Parathyroid adenoma (tissue), 2 donors: Measurements from ENCODE around the gene GALNTL6.

Experiments used
- H2AFZ ChIP-seq: fragments of 300-600 bp; sonication (generic); one replicate; pipeline ENCODE4 v1.7.0; 2017; ENCODE audit warnings: antibody characterized with exemption, mild to moderate bottlenecking
- H3K27ac ChIP-seq: fragments of 300-600 bp; sonication (generic); one replicate; pipeline ENCODE4 v1.7.0; 2017
- H3K27me3 ChIP-seq: fragments of 300-600 bp; sonication (generic); one replicate; pipeline ENCODE4 v1.7.0; 2017; ENCODE audit warnings: low read length; ENCODE audit not compliant: control insufficient read depth, insufficient read depth
- H3K36me3 ChIP-seq: fragments of 300-600 bp; sonication (generic); one replicate; pipeline ENCODE4 v1.7.0; 2017; ENCODE audit warnings: low read length; ENCODE audit not compliant: control insufficient read depth, insufficient read depth
- H3K4me1 ChIP-seq: fragments of 300-600 bp; sonication (generic); one replicate; pipeline ENCODE4 v1.7.0; 2017; ENCODE audit warnings: control low read depth
- H3K4me2 ChIP-seq: fragments of 300-600 bp; sonication (generic); one replicate; pipeline ENCODE4 v1.7.0; 2017; ENCODE audit warnings: low read length
- H3K4me3 ChIP-seq: fragments of 300-600 bp; sonication (generic); one replicate; pipeline ENCODE4 v1.7.0; 2017; ENCODE audit warnings: low read depth, low read length
- H3K79me2 ChIP-seq: fragments of 300-600 bp; sonication (generic); one replicate; pipeline ENCODE4 v1.7.0; 2017; ENCODE audit warnings: control low read depth
- H3K9ac ChIP-seq: fragments of 300-600 bp; sonication (generic); one replicate; pipeline ENCODE4 v1.7.0; 2017; ENCODE audit warnings: mild to moderate bottlenecking
- H3K9me3 ChIP-seq: fragments of 300-600 bp; sonication (generic); one replicate; pipeline ENCODE4 v1.7.0; 2017; ENCODE audit warnings: low read length; ENCODE audit not compliant: control insufficient read depth
- TF ChIP-seq, protein P1 (sequence below): fragments of 300-600 bp; sonication (generic); IDR thresholded peaks from one replicate; pipeline ENCODE4 v1.7.0; 2017; ENCODE audit warnings: antibody characterized with exemption, mild to moderate bottlenecking
- donor health status: primary hyperparathyroidism.

The GALNTL6 gene

GRCh38 chr4:171891038-171891437 lies 77.8 kb downstream of the GALNTL6 start:
- H3K4me2 ChIP-seq: no peak overlapping the region
- H3K9me3 ChIP-seq: no peaks in the 10 kb centered on the region
- H3K79me2 ChIP-seq: no peaks in the 10 kb centered on the region
- H3K4me3 ChIP-seq: no peak overlapping the region
- no peak overlapping the region for H3K27ac ChIP-seq
- TF ChIP-seq, protein P1, sequence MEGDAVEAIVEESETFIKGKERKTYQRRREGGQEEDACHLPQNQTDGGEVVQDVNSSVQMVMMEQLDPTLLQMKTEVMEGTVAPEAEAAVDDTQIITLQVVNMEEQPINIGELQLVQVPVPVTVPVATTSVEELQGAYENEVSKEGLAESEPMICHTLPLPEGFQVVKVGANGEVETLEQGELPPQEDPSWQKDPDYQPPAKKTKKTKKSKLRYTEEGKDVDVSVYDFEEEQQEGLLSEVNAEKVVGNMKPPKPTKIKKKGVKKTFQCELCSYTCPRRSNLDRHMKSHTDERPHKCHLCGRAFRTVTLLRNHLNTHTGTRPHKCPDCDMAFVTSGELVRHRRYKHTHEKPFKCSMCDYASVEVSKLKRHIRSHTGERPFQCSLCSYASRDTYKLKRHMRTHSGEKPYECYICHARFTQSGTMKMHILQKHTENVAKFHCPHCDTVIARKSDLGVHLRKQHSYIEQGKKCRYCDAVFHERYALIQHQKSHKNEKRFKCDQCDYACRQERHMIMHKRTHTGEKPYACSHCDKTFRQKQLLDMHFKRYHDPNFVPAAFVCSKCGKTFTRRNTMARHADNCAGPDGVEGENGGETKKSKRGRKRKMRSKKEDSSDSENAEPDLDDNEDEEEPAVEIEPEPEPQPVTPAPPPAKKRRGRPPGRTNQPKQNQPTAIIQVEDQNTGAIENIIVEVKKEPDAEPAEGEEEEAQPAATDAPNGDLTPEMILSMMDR: no peak
- no peak overlapping the region for H3K9ac ChIP-seq
- no peak overlapping the region for H2AFZ ChIP-seq
- no peaks in the 10 kb centered on the region for H3K36me3 ChIP-seq
- no peaks in the 10 kb centered on the region for H3K4me1 ChIP-seq
- no peaks in the 10 kb centered on the region for H3K27me3 ChIP-seq

- Histone ChIP-seq H3K27ac (no peak overlapping the region), H3K36me3 (no peaks in the 10 kb centered on the region), H3K4me2 (no peak overlapping the region), H3K4me3 (no peak overlapping the region), H3K9me3 (no peaks in the 10 kb centered on the region), H2AFZ (no peak overlapping the region), H3K27me3 (no peaks in the 10 kb centered on the region), H3K4me1 (no peaks in the 10 kb centered on the region), H3K9ac (no peak overlapping the region), H3K79me2 (no peaks in the 10 kb centered on the region)
- TF ChIP-seq, protein P1: no peak
Observed at GRCh38 chr4:171896426-171896825, 83.2 kb downstream of the GALNTL6 start.

DNA sequence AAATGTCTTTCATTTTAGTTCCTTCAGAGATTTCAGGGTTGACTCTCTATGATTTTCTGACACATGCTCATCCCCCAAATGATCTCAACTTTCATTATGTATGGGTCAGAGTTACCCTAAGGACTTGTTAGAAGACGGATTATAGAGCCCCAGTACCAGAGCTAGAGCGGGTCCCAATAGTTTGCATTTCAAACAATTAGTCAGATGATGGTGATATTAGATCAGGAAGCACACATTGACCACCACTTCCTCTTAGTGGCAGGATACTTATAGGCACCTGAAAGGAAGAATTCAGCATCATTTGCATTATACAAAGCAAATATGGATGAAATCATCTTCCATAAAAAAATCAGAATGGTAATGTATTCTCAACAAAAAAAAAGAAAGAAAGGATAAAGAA lies 106.1 kb downstream of the GALNTL6 start:
- Histone ChIP-seq H2AFZ (no peak overlapping the region), H3K9me3 (no peaks in the 10 kb centered on the region), H3K4me3 (no peak overlapping the region), H3K27me3 (no peaks in the 10 kb centered on the region), H3K9ac (no peak overlapping the region), H3K27ac (no peak overlapping the region), H3K36me3 (no peaks in the 10 kb centered on the region), H3K79me2 (no peaks in the 10 kb centered on the region), H3K4me2 (no peak overlapping the region), H3K4me1 (no peaks in the 10 kb centered on the region)
- TF ChIP-seq, protein P1: no peak

DNA sequence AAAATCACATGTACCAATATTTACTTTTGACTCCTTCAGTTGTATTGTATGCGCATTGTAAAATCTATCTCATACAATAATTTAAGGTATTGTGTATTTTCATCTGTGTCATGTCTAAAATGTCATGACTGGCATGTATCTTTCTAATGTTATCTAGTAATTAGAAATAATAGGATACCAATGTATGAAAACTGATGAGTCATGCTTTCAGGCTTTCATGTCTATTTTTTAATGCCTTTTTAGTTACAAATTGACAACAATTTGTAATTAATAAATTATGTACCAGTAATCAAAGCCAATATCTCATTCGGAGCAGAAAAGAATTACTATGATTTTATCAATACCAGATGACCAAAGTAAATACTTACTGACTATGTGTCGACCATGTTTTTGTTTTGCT lies 107.7 kb downstream of the GALNTL6 start:
- Histone ChIP-seq H3K27me3 (no peaks in the 10 kb centered on the region), H3K9me3 (no peaks in the 10 kb centered on the region), H3K27ac (no peak overlapping the region), H3K4me3 (no peak overlapping the region), H3K4me2 (no peak overlapping the region), H3K4me1 (no peaks in the 10 kb centered on the region), H3K79me2 (no peaks in the 10 kb centered on the region), H3K9ac (no peak overlapping the region), H3K36me3 (no peaks in the 10 kb centered on the region), H2AFZ (no peak overlapping the region)
- TF ChIP-seq, protein P1: no peak

DNA sequence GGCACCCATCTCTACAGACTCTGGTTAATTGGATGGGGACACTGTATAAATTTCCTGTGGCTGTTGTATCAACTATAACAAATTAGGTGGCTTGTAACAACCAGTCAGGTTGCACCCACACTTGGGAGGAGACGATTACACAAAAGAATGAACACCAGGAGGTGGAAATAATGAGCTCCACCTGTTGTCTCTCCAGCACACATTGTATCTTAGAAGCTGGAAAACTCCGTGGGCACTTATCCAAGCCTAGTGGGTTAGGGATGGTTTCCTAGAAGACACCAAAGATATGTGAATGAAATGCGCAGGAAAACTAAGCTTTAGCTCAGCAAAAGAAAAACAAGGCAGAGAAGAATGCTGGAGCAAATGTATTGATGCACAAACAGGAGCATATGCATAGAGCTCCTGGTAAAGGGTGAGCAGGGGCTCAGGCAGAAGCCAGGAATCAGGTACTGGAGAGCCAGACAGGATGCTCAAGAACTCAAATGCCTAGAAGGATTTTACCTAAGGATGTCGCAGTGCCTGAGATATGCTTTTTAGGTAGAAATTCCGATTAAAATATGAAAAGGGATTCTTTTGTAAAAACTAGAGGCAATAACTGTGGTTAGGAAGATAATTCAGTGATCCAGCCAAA lies 111.7 kb downstream of the GALNTL6 start:
- TF ChIP-seq, protein P1: no peak
- no peaks in the 10 kb centered on the region for H3K4me1 ChIP-seq

More for the DNA sequence above, 111.7 kb downstream of the GALNTL6 start:
- no peaks in the 10 kb centered on the region for H3K79me2 ChIP-seq
- H3K4me2 ChIP-seq: no peak overlapping the region
- no peaks in the 10 kb centered on the region for H3K36me3 ChIP-seq
- no peak overlapping the region for H3K27ac ChIP-seq
- no peak overlapping the region for H3K9ac ChIP-seq
- no peak overlapping the region for H3K4me3 ChIP-seq
- H2AFZ ChIP-seq: no peak overlapping the region
- H3K9me3 ChIP-seq: no peaks in the 10 kb centered on the region
- no peaks in the 10 kb centered on the region for H3K27me3 ChIP-seq
